HG03159 (cell line): ENCODE results near the gene TMC6.
"Not testable (repeated sequence)": the region's sequence is repeated elsewhere in the genome, so short reads cannot be mapped to it uniquely, and the experiment has no call there.

Source experiments
- ATAC-seq: cut with Tn5 transposase; IDR thresholded peaks from one replicate; pipeline ENCODE4 v1.9.1; 2021; ENCODE audit warnings: mild to moderate bottlenecking, moderate library complexity; ENCODE audit not compliant: unreplicated experiment

The TMC6 gene

DNA sequence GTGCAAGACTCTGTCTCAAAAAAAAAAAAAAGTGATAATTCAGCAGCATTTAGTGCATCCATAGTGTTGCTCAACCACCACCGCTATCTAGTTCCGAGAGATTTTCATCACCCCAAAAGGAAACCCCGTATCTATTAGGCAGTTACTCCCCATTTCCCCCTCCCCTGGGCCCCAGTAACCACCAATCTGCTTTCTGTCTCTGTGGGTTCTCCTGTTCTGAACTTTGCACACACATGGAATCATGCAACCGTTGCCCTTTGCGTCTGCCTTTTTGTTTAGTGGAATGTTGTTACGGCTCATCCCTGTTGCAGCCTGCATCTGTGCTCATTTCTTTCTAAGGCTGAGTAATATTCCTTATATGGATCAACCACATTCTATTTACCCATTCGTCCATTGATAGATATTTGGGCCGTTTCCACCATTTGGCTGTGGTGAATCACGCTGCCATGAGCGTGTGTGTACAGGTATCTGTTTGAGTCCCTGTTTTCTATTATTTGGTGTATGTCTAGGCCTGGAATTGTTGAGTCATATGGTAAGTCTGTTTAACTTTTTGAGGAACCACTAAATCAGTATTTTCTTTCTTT is 31.1 kb upstream of the TMC6 start:
- no peak for ATAC-seq

DNA sequence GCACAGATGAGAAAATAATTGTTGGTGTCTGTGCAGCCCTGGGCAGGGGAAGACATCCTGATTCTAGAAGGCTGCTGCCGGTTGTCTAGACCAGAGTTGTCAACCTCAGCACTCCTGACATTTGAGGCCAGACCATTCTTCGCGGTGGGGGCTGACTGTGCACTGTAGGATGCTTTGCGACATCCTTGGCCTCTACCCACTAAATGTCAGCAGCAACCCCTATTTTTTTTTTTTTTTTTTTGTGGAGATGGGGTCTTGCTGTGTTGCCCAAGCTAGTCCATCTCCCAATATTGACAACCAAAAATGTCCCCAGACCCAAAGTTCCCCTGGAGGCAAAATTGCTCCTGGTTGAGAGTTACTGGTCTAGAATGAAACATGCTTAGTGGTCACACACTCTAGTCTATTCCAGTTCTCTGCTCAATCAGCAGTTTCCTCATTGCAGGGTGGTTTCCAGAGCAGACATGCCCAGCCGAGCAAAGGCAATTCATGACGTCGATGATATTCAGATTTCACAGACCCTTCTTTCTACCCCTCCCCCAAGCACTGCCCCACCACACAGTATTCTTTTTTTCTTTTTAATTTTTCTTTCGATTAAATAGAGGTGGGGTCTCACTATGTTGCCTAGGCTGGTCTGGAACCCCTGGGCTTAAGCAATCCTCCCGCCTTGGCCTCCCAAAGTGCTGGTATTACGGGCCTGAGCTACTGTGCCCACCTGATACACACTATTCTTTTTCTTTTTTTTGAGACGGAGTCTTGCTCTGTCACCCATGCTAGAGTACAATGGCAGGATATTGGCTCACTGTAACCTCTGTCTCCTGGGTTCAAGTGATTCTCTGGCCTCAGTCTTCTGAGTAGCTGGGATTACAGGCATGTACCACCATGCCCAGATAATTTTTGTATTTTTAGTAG is 26.6 kb upstream of the TMC6 start:
- peak; percentile 55 for ATAC-seq

DNA sequence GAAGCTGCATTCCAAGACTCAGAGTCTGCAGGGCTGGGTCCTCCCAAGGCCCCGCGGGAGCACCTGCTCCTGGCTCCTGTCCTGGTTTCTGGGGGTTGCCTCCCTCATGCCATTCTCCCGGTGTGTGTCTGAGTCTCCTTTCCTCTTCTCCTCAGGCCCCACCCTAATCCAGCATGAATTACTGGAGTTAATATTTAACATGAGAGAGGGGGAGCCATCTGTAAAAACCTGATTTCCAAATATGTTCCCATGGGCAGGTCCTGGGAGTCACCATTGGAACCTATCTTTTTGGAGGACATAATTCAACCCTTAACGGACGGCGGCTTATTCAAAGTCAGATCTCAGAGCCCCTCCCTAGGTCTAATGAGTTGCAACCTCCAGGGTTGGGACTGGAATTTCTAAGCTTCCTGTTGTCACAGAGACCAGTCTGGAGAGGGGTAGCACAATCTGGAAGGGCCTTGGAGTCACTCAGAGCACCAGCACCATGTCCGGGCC is 23.0 kb upstream of the TMC6 start:
- ATAC-seq, result no peak

DNA sequence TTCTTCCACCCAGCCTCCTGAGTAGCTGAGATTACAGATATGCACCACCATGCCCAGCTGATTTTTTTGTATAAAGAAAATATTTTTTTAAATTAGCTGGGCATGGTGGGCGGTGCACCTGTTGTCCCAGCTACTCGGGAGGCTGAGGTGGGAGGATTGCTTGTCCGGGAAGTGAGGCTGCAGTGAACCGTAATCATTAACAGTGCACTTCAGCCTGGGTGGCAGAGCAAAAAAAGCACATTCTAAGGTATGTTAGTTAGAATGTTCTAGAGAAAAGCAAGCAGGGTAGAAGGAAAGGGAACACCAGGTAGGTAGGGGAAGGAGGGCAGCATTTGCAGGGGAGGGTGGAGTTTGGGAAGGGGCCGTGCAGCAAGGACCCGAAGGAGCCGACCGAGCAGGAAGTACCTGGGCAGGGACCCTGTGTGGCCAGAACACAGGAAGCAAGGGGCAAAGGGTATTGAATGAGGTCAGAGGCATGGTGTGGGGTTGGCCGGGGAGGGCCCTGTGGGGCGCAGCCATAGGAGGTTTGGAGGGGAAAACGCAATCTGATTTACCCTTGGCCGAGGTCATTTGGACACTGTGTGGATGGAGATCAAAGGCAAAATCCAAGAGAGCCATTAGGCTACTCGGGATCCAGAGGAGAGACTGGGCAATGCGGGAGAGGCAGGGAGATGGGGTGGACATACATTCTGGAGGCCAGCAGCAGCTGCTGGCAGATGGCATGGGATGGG is 19.9 kb upstream of the TMC6 start:
- ATAC-seq, result no peak

DNA sequence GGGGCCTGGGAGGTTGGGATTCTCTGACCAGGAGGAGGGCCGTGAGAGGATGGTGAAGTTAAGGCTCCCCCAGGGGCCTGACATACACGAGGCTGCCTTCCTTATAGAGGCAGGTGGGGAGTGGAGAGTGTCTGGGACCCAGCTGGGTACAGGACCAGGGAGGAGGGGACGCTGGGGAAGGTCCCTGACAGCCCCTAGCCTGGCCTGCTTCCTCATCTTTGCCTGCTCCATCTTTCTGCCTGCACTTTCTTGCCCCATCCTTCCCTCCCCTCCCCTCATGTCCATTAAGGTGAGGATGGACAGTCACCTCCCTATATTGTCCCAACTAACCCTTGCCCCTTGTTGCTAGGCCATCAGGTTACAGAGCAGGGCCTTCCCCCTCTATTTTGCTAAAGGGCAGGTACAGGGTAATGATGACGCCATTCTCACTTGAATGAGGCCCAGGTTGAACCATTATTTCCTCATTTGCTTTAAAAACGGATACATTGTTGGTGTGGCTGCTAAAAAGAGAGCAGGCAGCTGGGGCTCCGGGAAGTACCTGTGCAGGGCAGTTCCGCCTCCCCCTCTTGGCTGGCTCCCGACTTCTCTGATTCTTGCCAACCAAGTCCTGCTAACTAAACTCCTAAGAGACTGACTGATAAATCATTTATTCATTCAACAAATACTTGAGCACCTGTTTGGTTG is 18.9 kb upstream of the TMC6 start:
- no peak for ATAC-seq

DNA sequence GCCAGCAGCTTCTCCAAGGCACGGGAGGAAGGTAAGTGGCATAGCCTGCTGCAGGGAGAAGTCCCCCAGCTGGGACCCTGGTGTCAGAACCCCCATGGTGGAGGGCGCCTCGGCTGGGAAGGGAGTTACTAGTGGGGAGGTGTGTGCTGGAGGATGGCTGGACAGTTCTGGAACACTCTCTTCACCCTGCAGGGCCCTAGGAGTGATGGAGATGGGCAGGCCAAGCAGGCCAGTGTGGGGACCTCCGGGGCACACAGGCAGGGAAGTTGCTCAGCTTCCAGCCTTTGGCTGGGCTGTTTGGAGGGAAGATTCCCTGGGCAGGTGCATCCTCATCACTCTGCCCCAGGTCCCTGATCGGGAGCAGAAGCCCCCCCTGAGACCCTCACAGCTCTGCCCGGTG is 18.3 kb upstream of the TMC6 start:
- ATAC-seq, result no peak

DNA sequence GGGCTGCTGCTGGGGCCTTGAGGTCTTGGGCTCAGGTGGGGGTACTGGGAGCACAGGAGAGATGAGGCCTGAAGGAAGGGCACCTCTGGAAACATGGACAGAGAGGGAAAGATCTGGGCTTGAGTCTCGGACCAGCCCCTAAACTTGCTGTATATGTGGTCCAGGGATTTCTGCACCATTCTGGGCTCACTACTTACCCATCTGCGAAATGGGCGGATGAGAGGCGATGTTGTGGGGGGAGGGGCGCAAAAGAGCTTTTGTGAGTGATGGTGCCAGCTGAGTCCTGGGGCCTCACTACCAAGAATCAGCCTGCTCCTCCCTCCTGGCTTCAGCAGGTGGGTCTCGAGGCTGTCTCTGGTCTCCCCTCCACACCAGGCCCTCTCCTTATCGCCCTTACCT is 17.9 kb upstream of the TMC6 start:
- ATAC-seq, result no peak

DNA sequence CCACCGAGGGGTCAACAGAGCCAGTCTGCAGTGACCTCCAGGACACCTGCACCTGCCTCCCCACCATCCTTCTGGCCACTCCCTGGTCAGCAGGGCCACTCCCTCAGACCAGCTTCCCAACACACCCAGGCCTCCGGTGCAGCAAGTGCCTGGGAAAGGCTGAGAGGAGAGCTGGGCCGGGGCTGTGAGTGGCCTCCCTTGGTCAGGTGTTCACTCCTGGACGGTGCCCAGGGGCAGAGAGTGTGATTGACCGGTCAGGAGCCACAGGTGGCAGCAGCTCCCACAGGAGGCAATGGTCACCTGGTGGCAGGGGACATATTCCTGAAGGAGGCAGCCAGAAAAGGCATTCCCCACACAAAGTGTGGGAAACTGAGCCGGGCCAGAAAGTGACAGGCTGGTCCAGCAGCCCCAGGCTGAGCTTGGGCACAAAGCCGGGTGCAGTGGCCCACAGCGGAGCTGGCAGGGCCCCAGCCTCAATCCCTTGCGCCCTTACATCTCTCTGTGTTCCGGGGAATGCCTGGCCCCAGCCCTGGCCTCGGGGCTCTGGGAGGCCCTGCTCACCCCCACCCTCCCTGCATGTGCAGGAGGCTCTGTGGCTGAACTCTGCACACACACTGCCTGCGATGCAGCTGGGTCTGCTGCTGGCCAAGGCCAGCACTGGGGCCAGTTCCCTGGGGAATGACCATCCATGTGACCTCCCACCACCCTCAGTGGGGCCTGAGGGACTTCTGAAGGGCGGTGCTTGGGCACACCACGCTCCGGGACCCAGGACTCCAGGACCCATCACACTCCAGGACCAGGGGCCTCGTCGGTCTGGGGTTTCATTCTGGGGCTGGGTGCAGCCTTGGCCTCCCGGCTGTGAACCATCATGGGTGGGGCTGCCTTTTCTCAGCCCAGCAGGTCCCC is 16.4 kb upstream of the TMC6 start:
- no peak for ATAC-seq

DNA sequence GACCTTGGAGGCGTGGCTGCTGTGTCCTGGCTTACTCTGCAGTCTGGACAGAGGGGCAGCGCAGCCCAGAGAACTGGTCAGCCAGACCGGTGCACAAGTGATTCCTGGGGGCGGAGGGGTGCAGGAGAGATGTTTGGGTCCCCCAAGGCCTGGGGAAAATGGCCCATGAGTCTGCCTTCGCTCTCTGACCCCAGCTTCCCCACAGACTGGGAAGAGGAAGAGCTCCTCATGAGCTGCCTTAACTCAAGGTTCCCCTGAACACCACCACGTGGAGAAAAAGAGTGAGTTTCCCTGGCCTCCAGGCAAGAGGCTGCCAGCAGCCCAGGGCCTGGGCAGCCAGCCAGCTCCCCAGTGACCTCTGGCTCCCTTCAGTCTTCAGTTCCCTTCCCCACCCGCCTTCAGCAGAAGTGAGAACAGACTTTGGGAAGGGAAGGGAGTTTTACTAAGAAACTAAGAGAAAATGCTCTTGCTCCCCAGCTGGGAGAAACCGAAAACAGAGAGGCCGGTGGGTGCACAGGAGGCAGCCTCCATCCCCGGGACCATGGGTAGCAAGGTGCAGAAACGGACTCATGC is 15.7 kb upstream of the TMC6 start:
- ATAC-seq, result no peak

DNA sequence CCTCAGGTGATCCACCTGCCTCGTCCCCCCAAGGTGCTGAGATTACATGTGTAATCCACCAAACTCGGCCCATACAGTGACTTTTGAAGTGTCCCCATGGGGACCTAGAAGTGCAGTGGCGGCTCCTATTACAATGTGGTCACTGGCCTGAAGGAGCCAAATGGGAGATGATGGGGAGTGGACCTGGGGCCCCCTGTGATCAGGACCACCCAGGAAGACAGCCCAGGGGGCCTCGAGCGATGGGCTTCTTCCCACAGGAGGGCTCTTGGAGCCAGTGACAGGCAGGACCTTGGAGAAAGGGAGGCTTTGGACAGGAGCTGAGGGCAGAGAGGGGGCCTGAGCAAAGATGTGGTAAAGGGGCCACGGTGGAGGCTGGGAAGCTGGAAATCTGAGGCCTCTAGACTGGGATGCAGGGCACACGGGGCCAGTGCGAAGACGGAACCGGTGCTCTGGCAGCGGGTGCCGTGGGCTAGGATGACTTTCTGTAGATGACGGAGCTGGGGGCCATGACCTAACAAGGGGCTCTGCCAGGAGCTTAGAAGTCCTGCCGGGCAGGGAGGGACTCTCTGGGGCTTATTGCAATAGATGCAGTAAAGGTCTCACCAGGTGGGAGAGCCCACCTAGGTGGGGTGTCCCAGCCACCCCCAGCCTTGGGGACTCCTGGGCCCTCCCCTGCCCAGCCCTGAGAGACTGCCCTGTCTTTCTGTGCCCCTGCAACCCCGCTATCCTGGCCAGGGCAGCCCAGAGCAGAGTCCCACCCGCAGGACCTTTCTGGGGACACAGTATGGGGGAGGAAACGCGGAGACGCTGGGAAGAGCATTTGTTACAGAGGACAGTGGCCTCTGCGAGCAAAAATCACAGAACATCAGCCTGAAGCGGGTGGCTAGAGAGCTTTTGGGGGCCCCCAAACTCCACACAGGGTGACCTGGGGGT is 14.9 kb upstream of the TMC6 start:
- no peak for ATAC-seq

DNA sequence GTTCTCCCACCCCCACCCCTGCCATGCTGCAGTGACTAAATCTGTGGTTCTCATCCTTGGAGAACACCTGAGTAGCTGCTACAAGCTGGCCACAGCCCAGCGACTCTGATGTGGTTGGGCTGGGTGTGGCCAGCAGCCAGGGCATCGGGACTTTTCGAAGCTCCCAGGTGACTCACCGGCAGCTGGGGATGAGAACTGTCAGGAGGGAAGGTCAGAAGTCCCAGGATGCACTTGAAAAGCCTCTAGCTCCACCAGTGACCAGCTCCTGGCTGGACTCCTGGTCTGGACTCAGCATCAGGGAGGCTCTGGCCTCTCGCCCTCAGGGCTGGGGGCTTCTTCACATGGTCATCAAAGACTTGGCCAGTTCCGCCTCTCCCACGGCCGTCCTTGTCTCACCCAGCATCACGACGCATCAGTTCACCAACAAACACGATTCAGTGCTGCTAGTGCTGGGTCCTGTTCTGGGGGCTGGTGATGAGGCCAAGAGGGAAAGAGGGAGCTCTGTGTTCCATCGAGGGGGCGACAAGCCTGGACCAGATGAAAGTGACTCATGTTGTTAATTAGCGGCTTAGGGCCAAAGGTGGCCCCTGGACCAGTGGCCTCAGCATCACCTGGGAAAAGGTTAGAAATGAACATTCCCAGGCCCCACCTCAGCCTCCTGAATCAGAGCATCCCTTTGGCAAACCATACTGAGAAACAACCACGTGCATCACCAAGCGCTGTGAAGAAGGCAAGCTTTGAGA is 13.7 kb upstream of the TMC6 start:
- ATAC-seq, result no peak

DNA sequence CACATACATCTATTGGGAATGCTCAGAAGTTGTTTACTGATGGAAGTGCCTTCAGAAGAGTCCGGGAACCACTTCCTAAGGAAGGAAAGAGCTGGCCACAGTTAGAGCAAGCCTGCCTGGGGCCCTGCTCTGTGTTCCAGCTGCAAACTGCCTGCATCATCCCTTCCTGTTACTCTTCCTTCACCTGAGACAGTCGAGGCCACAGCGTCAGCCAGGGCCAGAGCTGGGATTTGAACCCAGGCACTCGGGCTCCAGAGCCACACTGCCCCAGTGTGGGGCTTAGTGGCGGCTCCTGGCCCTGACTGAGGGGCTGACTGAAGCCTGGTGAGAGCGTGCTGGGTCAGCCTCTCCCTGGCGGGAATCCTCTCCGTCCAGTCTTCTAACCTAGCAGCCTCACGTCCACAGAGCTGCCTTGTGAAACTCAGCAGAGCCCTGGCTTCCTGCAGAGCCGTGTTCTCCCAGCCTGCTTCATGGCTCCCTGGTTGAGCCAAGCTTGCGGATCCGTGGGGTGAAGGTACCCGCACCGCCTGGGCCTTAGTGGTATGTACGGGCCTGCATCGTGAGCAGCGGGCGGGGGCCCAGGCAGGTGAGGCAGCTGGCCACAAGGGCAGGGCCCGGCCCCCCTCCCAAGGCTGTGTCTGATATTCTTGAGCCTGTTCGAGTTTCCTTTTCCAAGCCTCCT is 13.0 kb upstream of the TMC6 start:
- no peak for ATAC-seq

DNA sequence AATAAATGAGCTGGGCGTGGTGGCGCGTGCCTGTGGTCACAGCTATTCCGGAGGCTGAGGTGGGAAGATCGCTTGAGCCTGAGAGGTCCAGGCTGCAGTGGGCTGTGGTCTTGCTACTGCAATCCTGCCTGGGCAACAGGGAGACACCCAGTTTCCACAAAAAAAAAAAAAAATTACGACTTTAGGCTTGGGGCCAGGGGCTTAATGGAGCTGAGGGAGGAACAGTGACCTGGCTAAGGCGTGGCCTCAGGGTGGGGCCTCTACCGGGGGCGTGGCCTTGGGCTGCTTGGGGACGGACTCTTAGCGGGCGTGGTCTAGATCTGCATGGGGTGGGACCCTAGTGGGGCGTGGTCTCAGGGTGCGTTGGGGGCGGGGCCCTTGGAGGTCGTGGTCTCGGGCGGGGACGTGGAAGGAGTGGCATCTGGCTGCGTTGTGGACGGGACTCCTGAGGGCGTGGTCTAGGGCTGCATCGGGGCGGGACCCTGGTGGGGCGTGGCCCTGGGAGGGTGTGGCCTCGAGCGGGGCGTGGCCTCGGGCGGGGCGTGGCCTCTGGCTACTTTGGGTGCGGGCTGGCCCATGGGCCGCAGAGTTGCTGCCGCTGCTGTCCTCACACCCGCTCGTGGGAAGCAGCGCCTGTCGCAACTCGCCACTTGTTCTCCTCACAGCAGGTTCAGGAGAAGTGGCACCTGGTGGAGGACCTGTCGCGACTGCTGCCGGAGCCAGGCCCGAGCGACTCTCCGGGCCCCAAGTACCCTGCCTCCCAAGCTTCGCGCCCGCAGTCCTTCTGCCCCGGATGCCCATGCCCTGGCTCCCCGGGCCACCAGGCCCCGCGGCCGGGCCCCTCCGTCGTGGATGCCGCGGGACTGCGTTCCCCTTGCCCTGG is 11.9 kb upstream of the TMC6 start:
- peak; percentile 68 for ATAC-seq

DNA sequence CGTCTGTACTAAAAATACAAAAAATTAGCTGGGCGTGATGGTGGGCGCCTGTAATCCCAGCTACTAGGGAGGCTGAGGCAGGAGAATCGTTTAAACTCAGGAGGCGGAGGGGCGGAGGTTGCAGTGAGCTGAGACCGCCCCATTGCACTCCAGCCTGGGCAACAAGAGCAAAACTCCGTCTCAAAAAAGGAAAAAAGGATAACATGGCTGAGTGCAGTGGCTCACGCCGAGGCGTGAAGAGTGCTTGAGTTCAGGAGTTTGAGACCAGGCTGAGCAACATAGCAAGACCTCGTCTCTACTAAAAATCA is 11.3 kb upstream of the TMC6 start:
- not testable (repeated sequence) for ATAC-seq

DNA sequence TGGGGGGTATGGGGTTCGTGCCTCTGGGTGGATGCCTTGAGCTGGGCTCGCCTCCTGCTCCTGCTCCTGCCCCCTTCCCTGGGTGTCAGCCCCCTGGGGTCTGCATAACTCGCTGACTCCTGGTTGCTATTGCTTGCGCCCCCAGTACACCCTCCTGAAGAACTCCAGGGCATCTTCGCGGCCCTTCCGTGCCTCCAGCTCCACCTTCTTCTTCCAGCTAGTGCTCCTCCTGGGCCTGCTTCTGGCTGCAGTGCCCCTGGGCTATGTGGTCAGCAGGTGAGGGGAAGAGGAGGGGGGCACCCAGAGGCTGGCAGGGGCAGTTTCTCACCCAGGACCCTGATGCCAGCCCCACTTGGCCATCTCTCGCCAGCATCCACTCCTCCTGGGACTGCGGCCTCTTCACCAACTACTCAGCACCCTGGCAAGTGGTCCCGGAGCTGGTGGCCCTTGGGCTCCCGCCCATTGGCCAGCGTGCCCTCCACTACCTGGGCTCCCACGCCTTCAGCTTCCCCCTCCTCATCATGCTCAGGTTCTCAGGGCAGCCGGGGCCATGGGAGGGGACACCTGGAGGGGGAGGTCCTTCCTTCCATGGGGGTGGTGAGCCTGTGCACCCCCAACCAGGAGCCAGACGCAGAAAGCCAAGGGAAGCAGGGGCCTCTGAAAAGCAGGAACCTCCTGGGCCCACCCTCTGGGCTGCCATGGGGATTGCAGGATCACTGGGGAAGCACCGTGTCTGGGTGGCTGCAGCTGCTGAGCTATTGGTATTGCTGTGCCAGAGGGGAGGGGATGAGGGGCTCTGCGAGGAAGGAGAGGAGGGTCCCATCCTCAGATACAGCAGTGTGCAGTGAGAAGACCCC is 9.9 kb upstream of the TMC6 start:
- ATAC-seq, result no peak
